Measurements from ENCODE around the gene DYNAP. TPM values are rescaled to one million over a fixed set of nuclear protein-coding genes. Genes with fewer than 3 reads are reported as not detected.

DYNAP gene
- total and polyA plus RNA-seq, 10 donors = 0.18 to 2.6 (median 0.93) TPM

DNA sequence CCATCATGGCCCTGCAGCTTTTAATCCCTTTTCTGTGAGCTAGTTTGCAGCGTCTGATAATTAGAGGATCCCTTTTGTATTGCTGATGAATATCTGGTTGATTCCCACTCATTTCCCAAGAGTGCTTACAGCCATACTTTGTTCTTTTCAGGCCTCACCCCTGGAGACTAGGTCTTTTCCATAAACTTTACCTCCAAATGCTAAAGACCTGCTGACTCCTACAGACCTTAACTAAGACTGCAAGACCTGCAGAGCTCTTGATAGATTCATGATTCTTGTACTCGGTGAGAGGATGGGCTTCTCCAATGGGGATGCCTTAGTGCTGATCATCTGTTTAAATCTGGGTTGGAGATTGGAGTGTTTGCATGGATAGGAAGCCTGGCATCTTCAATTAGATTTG is 33.1 kb upstream of the DYNAP start:
- no peak overlapping the region for H3K27ac ChIP-seq
- H3K36me3 ChIP-seq = no peaks in the 10 kb centered on the region

DNA sequence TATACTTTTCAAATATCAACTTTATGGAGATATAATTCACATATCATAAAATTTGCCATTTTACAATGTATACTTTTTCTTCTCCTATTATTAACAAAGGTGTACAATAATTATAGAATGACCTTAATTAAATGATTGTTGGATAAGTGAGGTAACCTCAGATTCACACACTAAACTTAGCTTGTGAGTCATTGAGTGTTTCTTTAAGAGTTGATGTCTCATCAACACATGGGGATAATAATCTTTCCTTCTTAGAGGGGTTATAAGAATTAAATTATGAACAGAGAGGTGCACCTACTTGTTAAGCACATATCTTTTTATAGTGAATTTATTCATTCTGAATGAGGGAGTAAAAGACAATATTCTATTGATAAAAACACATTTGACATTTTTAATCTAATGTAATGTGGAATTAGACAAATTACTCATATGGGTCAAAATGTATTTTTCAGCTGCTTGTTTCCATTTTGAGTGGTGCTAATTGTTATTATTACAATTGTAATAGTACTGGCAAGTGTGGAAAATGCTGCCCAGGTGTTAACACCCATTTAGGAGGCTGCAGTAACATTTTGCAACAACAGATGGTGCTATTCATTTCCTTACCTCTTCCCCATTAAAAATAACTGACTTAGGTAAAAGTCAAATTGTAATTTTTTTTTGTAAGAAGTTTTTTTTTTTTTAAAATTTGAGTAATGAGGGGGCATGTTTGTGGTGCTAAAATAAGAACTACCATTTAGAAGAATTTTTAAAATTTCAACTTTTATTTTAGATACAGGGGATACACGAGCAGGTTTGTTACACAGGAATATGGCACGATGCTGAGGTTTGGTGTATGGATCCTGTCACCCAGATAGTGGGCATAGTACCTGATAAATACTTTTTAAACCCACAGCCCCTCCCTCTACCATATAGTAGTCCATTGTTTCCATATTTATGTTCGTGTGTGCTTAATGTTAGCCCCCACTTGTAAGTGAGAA is 32.1 kb upstream of the DYNAP start:
- Histone ChIP-seq H3K36me3 (no peaks in the 10 kb centered on the region), H3K27me3 (replicated peaks in 1 of 7) (no peaks in the 10 kb centered on the region), H3K4me3 (no peak overlapping the region), H3K27ac (no peak overlapping the region), H3K9me3 (no peaks in the 10 kb centered on the region), H3K4me1 (no peaks in the 10 kb centered on the region)
- DNase-seq = no peak
- TF ChIP-seq CTCF (IDR thresholded peaks at IDR 0.05 in 8 of 11, conservative IDR thresholded peaks at IDR 0.05 in 3 of 11) = peak in 8 of 11 experiments; percentile 23 to 65 (median 55)
- no peak for TF ChIP-seq POLR2A (IDR thresholded peaks at IDR 0.05)
- intact Hi-C loops (cut with DNase I; ENCODE audit: low total_unique reads) = no loop called here
- WGBS, 5 donors = 82 to 96% (median 87%) methylated on average over 3 of the region's 3 CpGs

More for the DNA sequence above, 33.1 kb upstream of the DYNAP start:
- intact Hi-C loops (cut with DNase I; ENCODE audit: low total_unique reads) = no loop called here
- Histone ChIP-seq H3K27me3 (replicated peaks in 1 of 7) (no peaks in the 10 kb centered on the region), H3K4me3 (no peak overlapping the region), H3K4me1 (no peaks in the 10 kb centered on the region), H3K9me3 (no peaks in the 10 kb centered on the region)
- DNase-seq = no peak
- TF ChIP-seq POLR2A (IDR thresholded peaks at IDR 0.05) (no peak), POLR2AphosphoS5 (IDR thresholded peaks at IDR 0.05) (no peak), CTCF (IDR thresholded peaks at IDR 0.05 in 8 of 11, conservative IDR thresholded peaks at IDR 0.05 in 3 of 11) (no peak)
- 67 to 88% (median 77%) methylated on average over 2 of the region's 2 CpGs for WGBS, 5 donors

GRCh38 chr18:54561706-54562267 is 29.3 kb upstream of the DYNAP start:
- H3K4me3 ChIP-seq = no peak overlapping the region
- no peaks in the 10 kb centered on the region for H3K27me3 ChIP-seq (replicated peaks in 1 of 7)
- H3K4me1 ChIP-seq = no peaks in the 10 kb centered on the region
- H3K36me3 ChIP-seq = no peaks in the 10 kb centered on the region
- H3K9me3 ChIP-seq = no peaks in the 10 kb centered on the region
- intact Hi-C loops (cut with DNase I; ENCODE audit: low total_unique reads) = no loop called here
- whole genome bisulfite sequencing, 5 donors = 57 to 84% (median 74%) methylated on average over 1 of the region's 1 CpG
- no peak overlapping the region for H3K27ac ChIP-seq
- TF ChIP-seq CTCF (IDR thresholded peaks at IDR 0.05 in 8 of 11, conservative IDR thresholded peaks at IDR 0.05 in 3 of 11) (no peak), POLR2AphosphoS5 (IDR thresholded peaks at IDR 0.05) (no peak), POLR2A (IDR thresholded peaks at IDR 0.05) (no peak)
- DNase-seq = no peak

DNA sequence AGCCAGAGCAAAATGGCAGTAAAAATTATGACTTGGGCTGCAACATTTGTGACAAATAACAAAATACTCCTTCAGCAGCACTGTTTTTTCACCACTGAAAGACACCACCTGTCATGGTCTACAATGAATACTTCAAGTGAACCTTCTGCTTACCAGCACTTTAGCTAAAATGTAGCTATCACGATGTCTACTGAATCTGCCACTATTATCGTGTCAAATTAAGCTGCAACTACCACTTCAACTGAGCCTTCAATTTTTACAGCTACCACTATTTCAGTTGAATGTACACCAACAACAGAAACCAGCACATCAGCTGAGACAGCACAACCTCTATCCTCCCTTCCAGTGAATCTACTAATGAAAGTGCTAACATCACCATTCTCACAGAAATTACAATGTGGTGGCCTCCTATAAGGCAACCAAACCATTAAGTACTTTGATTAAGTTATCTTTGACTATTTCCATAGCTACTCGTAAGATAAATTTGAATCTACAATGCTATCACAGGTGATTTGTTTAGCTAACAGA is 10.8 kb upstream of the DYNAP start:
- no peak for DNase-seq
- Histone ChIP-seq H3K4me1 (no peaks in the 10 kb centered on the region), H3K36me3 (no peaks in the 10 kb centered on the region), H3K4me3 (no peak overlapping the region), H3K27ac (no peak overlapping the region), H3K27me3 (replicated peaks in 1 of 7) (peaks cover 0 to 8% (median 0%) of the 10 kb centered on the region in 7 donors), H3K9me3 (no peaks in the 10 kb centered on the region)
- intact Hi-C loops (cut with DNase I; ENCODE audit: low total_unique reads) = no loop called here
- WGBS, 5 donors = 87 to 96% (median 93%) methylated on average over 3 of the region's 3 CpGs
- TF ChIP-seq CTCF (IDR thresholded peaks at IDR 0.05 in 8 of 11, conservative IDR thresholded peaks at IDR 0.05 in 3 of 11) (no peak), POLR2A (IDR thresholded peaks at IDR 0.05) (no peak), POLR2AphosphoS5 (IDR thresholded peaks at IDR 0.05) (no peak)
